Measurements from ENCODE around the gene STRAP. TPM values are rescaled to one million over a fixed set of nuclear protein-coding genes. Genes with fewer than 3 reads are reported as not detected.

STRAP gene
- total and polyA plus RNA-seq, 2 of the 4 experiments (the other 2 are of a cell fraction): 82.1 to 98.1 TPM

- TF ChIP-seq BHLHE40 (IDR thresholded peaks at IDR 0.05; ENCODE audit: low read depth, low read length) (no peak), CEBPB (IDR thresholded peaks at IDR 0.05; ENCODE audit: low read depth, low read length) (no peak), POLR2A (IDR thresholded peaks at IDR 0.05; ENCODE audit: low read depth, low read length) (no peak), FOS (IDR thresholded peaks at IDR 0.05; ENCODE audit: low read depth, low read length) (no peak), MAFK (IDR thresholded peaks at IDR 0.05; ENCODE audit: low read depth, low read length) (no peak), MAZ (IDR thresholded peaks at IDR 0.05; ENCODE audit: borderline replicate concordance, low read depth, low read length) (no peak), CHD1 (IDR thresholded peaks at IDR 0.05; ENCODE audit: low read depth, low read length) (no peak), SMC3 (IDR thresholded peaks at IDR 0.05; ENCODE audit: low read depth, low read length) (no peak), MXI1 (IDR thresholded peaks at IDR 0.05; ENCODE audit: borderline replicate concordance, low read depth, low read length) (no peak), NFE2L2 (IDR thresholded peaks at IDR 0.05; ENCODE audit: low read depth, low read length) (no peak), RAD21 (IDR thresholded peaks at IDR 0.05; ENCODE audit: low read length) (no peak), RCOR1 (IDR thresholded peaks at IDR 0.05; ENCODE audit: insufficient replicate concordance, low read length) (no peak), RFX5 (IDR thresholded peaks at IDR 0.05; ENCODE audit: low read depth, low read length) (no peak)
- TF ChIP-seq, protein P1, sequence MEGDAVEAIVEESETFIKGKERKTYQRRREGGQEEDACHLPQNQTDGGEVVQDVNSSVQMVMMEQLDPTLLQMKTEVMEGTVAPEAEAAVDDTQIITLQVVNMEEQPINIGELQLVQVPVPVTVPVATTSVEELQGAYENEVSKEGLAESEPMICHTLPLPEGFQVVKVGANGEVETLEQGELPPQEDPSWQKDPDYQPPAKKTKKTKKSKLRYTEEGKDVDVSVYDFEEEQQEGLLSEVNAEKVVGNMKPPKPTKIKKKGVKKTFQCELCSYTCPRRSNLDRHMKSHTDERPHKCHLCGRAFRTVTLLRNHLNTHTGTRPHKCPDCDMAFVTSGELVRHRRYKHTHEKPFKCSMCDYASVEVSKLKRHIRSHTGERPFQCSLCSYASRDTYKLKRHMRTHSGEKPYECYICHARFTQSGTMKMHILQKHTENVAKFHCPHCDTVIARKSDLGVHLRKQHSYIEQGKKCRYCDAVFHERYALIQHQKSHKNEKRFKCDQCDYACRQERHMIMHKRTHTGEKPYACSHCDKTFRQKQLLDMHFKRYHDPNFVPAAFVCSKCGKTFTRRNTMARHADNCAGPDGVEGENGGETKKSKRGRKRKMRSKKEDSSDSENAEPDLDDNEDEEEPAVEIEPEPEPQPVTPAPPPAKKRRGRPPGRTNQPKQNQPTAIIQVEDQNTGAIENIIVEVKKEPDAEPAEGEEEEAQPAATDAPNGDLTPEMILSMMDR (conservative IDR thresholded peaks at IDR 0.05; ENCODE audit: low read depth, low read length): no peak
- TF ChIP-seq, protein P2, sequence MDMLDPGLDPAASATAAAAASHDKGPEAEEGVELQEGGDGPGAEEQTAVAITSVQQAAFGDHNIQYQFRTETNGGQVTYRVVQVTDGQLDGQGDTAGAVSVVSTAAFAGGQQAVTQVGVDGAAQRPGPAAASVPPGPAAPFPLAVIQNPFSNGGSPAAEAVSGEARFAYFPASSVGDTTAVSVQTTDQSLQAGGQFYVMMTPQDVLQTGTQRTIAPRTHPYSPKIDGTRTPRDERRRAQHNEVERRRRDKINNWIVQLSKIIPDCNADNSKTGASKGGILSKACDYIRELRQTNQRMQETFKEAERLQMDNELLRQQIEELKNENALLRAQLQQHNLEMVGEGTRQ (IDR thresholded peaks at IDR 0.05; ENCODE audit: low read depth, low read length): no peak
- TF ChIP-seq, protein P3, sequence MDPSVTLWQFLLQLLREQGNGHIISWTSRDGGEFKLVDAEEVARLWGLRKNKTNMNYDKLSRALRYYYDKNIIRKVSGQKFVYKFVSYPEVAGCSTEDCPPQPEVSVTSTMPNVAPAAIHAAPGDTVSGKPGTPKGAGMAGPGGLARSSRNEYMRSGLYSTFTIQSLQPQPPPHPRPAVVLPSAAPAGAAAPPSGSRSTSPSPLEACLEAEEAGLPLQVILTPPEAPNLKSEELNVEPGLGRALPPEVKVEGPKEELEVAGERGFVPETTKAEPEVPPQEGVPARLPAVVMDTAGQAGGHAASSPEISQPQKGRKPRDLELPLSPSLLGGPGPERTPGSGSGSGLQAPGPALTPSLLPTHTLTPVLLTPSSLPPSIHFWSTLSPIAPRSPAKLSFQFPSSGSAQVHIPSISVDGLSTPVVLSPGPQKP (IDR thresholded peaks at IDR 0.05; ENCODE audit: borderline replicate concordance, low read depth, low read length): no peak
- Histone ChIP-seq H3K18ac (ENCODE audit: low read depth, low read length) (no peak overlapping the region), H3K9me1 (ENCODE audit: insufficient read depth, low read length) (no peaks in the 10 kb centered on the region; the same call in 1 of the 2 replicates), H3K14ac (replicated peaks; ENCODE audit: low read depth, low read length) (no peak overlapping the region), H3K9ac (ENCODE audit: low read depth, low read length) (no peak overlapping the region), H3K79me1 (ENCODE audit: low read depth in 1 of 2, low read length in 2 of 2) (no peaks in the 10 kb centered on the region), H2AK9ac (replicated peaks; ENCODE audit: low read depth, low read length, poor library complexity) (no peak overlapping the region), H3K4ac (ENCODE audit: low read depth, low read length) (no peak overlapping the region), H3K27me3 (ENCODE audit: control insufficient read depth, insufficient read depth, low read length) (no peaks in the 10 kb centered on the region), H3K56ac (ENCODE audit: extremely low read depth, insufficient read depth, low read length) (no peak overlapping the region), H2AFZ (replicated peaks; ENCODE audit: low read length, poor library complexity) (no peak overlapping the region), H3K27ac (ENCODE audit: insufficient read depth, low read length) (no peak overlapping the region), H4K5ac (ENCODE audit: low read depth, low read length) (no peak overlapping the region), H4K91ac (ENCODE audit: insufficient read depth, low read depth, low read length) (no peak overlapping the region), H2BK5ac (ENCODE audit: low read depth, low read length, poor library complexity, severe bottlenecking) (no peak overlapping the region), H3K23ac (ENCODE audit: low read depth, low read length) (no peak overlapping the region), H3K9me3 (ENCODE audit: control insufficient read depth, insufficient read depth, low read length) (no peaks in the 10 kb centered on the region), H3K4me3 (ENCODE audit: insufficient read depth, low read depth, low read length) (no peak overlapping the region), H2BK120ac (ENCODE audit: low read depth, low read length) (0 out of 2 replicates have a peak overlapping the region, but pooled peaks have one; percentile 26), H4K8ac (ENCODE audit: low read depth in 2 of 2, low read length in 2 of 2) (no peak overlapping the region), H2BK15ac (ENCODE audit: low read depth, low read length) (no peak overlapping the region), H4K20me1 (ENCODE audit: insufficient read depth, low read length) (no peaks in the 10 kb centered on the region), H2AK5ac (ENCODE audit: low read depth, low read length) (no peak overlapping the region), H3K4me1 (ENCODE audit: control insufficient read depth, insufficient read depth, low read length) (peaks cover 9% of the 10 kb centered on the region), H2BK20ac (ENCODE audit: low read depth, low read length) (0 out of 2 replicates have a peak overlapping the region, but pooled peaks have one; percentile 4), H3K4me2 (ENCODE audit: low read depth, low read length) (no peak overlapping the region), H3K36me3 (ENCODE audit: control insufficient read depth, insufficient read depth, low read length) (no peaks in the 10 kb centered on the region)
- DNase-seq: no peak
- dilution Hi-C loops (cut with HindIII; ENCODE audit: low sequenced_read_pairs, unreplicated experiment) (no loop called here), in situ Hi-C loops (cut with MboI; ENCODE audit: low sequenced_read_pairs) (no loop called here), intact Hi-C loops (cut with micrococcal nuclease) (loop anchor here (5.0 to 10.0 kb wide), 2 partner anchors 86 to 164 kb away; no protein-coding TSS in a partner anchor)
- no TSS peak for BruUV-seq (replicated peaks)
- no peak for ATAC-seq (ENCODE audit: low read depth)
- no CpG with 5 or more reads among the region's 2 CpGs for WGBS, 2 experiments (ENCODE audit: extremely low coverage in 2 of 2, insufficient read length in 1 of 2)
- CTCF ChIA-PET: interaction anchor here (0.6 to 2.7 kb wide), 3 partner anchors 14 to 326 kb away, joined by 3 to 12 read pairs (median 6); no protein-coding TSS in a partner anchor
- POLR2A ChIA-PET (ENCODE audit: unreplicated experiment): no interaction called here
Measured at GRCh38 chr12:15858353-15858752, 23.8 kb upstream of the STRAP start.

All from IMR-90 (cell line).